H1 (cell line): ENCODE data around the gene RNF186.

Source experiments
- EGR1 ChIP-seq: IDR thresholded peaks from 2 replicates; pipeline ENCODE4 v1.6.1; 2011; ENCODE audit warnings: low read depth, low read length, borderline replicate concordance
- HDAC2 ChIP-seq, 2 experiments: fragments of 300-600 bp in 1 of 2; sonication (generic) in 1 of 2; IDR thresholded peaks; 2 replicates each; pipeline ENCODE4 v1.6.1; 2011 to 2012; ENCODE audit warnings: low read depth in 2 of 2, low read length in 2 of 2, mild to moderate bottlenecking in 2 of 2, moderate library complexity in 2 of 2, borderline replicate concordance in 1 of 2, inconsistent platforms in 1 of 2
- MAFK ChIP-seq: IDR thresholded peaks from 2 replicates; pipeline ENCODE4 v1.6.1; 2012; ENCODE audit warnings: low read depth, mild to moderate bottlenecking, improper control_type of control experiment, low read length
- POLR2A ChIP-seq, 2 experiments: IDR thresholded peaks; 1 replicate in 1 of 2; 2 replicates in 1 of 2; pipeline ENCODE4 v1.6.1; 2011; ENCODE audit warnings: low read depth in 2 of 2, low read length in 2 of 2, mild to moderate bottlenecking in 2 of 2; ENCODE audit errors: control extremely low read depth in 1 of 2
- SP2 ChIP-seq: IDR thresholded peaks from 2 replicates; pipeline ENCODE4 v1.6.1; 2012; ENCODE audit warnings: mild to moderate bottlenecking, low read length, inconsistent platforms
- ZNF274 ChIP-seq: IDR thresholded peaks from 2 replicates; pipeline ENCODE4 v1.7.0; 2012; ENCODE audit warnings: low read length, borderline replicate concordance; ENCODE audit errors: extremely low read depth
- TF ChIP-seq, protein P1 (sequence below), 3 experiments: IDR thresholded peaks; 1 replicate in 2 of 3; 2 replicates in 1 of 3; pipeline versions ENCODE4 v1.5.1 to v1.6.1; 2011; ENCODE audit warnings: low read length in 3 of 3, mild to moderate bottlenecking in 3 of 3, inconsistent platforms in 2 of 3, low read depth in 1 of 3, moderate library complexity in 1 of 3; ENCODE audit not compliant: insufficient read depth in 1 of 3; ENCODE audit errors: control extremely low read depth in 1 of 3

DNA sequence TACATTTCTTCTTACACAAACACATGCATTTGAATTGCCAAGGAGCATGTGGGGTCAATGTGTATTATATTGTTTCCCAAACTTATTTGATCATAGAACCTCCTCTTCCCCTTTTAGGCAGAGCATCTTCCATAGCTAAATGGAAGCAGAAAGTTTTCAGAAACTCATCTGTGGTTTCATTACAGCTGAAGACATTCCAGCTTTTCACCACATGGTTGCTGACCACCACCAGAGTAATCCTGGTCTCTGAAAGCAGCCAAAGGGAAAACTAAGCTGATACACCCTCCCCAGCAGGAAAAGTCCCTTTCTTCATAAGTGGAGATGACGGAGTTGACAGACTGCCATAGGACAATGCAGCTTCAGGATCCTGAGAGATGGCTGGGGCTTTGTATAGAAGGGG, 37.0 kb upstream of the RNF186 start:
- TF ChIP-seq EGR1 (no peak), POLR2A (IDR thresholded peaks at IDR 0.05; ENCODE audit: control extremely low read depth in 1 of 2, low read depth in 2 of 2, low read length in 2 of 2) (no peak), HDAC2 (IDR thresholded peaks at IDR 0.05; ENCODE audit: borderline replicate concordance in 1 of 2, low read depth in 2 of 2, low read length in 2 of 2) (no peak), SP2 (no peak), ZNF274 (no peak), MAFK (no peak)
- TF ChIP-seq, protein P1, sequence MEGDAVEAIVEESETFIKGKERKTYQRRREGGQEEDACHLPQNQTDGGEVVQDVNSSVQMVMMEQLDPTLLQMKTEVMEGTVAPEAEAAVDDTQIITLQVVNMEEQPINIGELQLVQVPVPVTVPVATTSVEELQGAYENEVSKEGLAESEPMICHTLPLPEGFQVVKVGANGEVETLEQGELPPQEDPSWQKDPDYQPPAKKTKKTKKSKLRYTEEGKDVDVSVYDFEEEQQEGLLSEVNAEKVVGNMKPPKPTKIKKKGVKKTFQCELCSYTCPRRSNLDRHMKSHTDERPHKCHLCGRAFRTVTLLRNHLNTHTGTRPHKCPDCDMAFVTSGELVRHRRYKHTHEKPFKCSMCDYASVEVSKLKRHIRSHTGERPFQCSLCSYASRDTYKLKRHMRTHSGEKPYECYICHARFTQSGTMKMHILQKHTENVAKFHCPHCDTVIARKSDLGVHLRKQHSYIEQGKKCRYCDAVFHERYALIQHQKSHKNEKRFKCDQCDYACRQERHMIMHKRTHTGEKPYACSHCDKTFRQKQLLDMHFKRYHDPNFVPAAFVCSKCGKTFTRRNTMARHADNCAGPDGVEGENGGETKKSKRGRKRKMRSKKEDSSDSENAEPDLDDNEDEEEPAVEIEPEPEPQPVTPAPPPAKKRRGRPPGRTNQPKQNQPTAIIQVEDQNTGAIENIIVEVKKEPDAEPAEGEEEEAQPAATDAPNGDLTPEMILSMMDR (IDR thresholded peaks at IDR 0.05; ENCODE audit: control extremely low read depth in 1 of 3, insufficient read depth in 1 of 3, low read depth in 1 of 3, low read length in 3 of 3) = no peak
